Loucy (cell line): ENCODE data around the gene SLC1A1.
"Not testable (repeated sequence)": the region's sequence is repeated elsewhere in the genome, so short reads cannot be mapped to it uniquely, and the experiment has no call there.

Experiments used
- H2AFZ ChIP-seq: fragments of 200-600 bp; sonication (generic); 2 replicates; pipeline ENCODE4 v1.6.0; 2016; ENCODE audit warnings: antibody characterized with exemption, mild to moderate bottlenecking, low read length, moderate library complexity
- H3F3A ChIP-seq: fragments of 200-600 bp; 2 replicates; pipeline ENCODE4 v1.6.0; 2016; ENCODE audit warnings: antibody characterized with exemption, low read depth, mild to moderate bottlenecking
- H3K27me3 ChIP-seq: fragments of 200-600 bp; sonication (generic); 2 replicates; pipeline ENCODE4 v1.6.1; 2014; ENCODE audit warnings: low read length, mild to moderate bottlenecking; ENCODE audit not compliant: insufficient read depth, poor library complexity, severe bottlenecking
- H3K36me3 ChIP-seq: fragments of 200-600 bp; sonication (generic); 2 replicates; pipeline ENCODE4 v1.6.1; 2016; ENCODE audit warnings: low read length; ENCODE audit not compliant: insufficient read depth
- H3K4me1 ChIP-seq: fragments of 200-600 bp; sonication (generic); 2 replicates; pipeline ENCODE4 v1.5.1; 2014; ENCODE audit warnings: low read length, mild to moderate bottlenecking; ENCODE audit not compliant: insufficient read depth, poor library complexity, severe bottlenecking
- H3K4me2 ChIP-seq: fragments of 200-600 bp; sonication (generic); 2 replicates; pipeline ENCODE4 v1.6.0; 2014; ENCODE audit warnings: antibody characterized with exemption, low read length, low read depth, mild to moderate bottlenecking; ENCODE audit not compliant: poor library complexity, severe bottlenecking
- H3K4me3 ChIP-seq: fragments of 200-600 bp; sonication (generic); 2 replicates; pipeline ENCODE4 v1.5.1; 2014; ENCODE audit warnings: low read length, mild to moderate bottlenecking, mixed read lengths; ENCODE audit not compliant: poor library complexity, severe bottlenecking
- H3K79me2 ChIP-seq: fragments of 200-600 bp; sonication (generic); 2 replicates; pipeline ENCODE4 v1.6.1; 2014; ENCODE audit warnings: low read length; ENCODE audit not compliant: insufficient read depth
- H3K9ac ChIP-seq: fragments of 200-600 bp; sonication (generic); 2 replicates; pipeline ENCODE4 v1.6.0; 2014; ENCODE audit warnings: mild to moderate bottlenecking, low read depth, low read length, moderate library complexity; ENCODE audit not compliant: poor library complexity, severe bottlenecking
- H3K9me2 ChIP-seq: fragments of 200-600 bp; sonication (generic); replicated peaks from 2 replicates; pipeline ENCODE4 v1.6.1; 2016; ENCODE audit warnings: low read depth, low read length, mixed read lengths
- H3K9me3 ChIP-seq: fragments of 200-600 bp; sonication (generic); 2 replicates; pipeline ENCODE4 v1.6.1; 2014; ENCODE audit warnings: mild to moderate bottlenecking, antibody characterized with exemption, low read length, low read depth; ENCODE audit not compliant: insufficient read depth
- H4K20me1 ChIP-seq: fragments of 200-600 bp; sonication (generic); 2 replicates; pipeline ENCODE4 v1.6.0; 2014; ENCODE audit warnings: antibody characterized with exemption, low read length, mild to moderate bottlenecking; ENCODE audit not compliant: insufficient read depth, poor library complexity, severe bottlenecking
- CTCF ChIP-seq: fragments of 200-600 bp; sonication (generic); conservative IDR thresholded peaks from 2 replicates; pipeline ENCODE4 v1.5.1; 2014; ENCODE audit warnings: mild to moderate bottlenecking, antibody characterized with exemption, low read length
- EZH2phosphoT487 ChIP-seq: fragments of 200-600 bp; IDR thresholded peaks from 2 replicates; pipeline ENCODE4 v1.6.1; 2018; ENCODE audit warnings: antibody characterized with exemption, mild to moderate bottlenecking, moderate library complexity, borderline replicate concordance

SLC1A1 gene

GRCh38 chr9:4540425-4540824, 50.2 kb downstream of the SLC1A1 start:
- Histone ChIP-seq H3K79me2 (no peaks in the 10 kb centered on the region), H3F3A (no peaks in the 10 kb centered on the region), H3K4me3 (no peak overlapping the region), H2AFZ (no peak overlapping the region), H3K27me3 (peaks cover 4% of the 10 kb centered on the region), H4K20me1 (no peaks in the 10 kb centered on the region), H3K9me2 (no peaks in the 10 kb centered on the region), H3K4me2 (no peak overlapping the region), H3K4me1 (no peaks in the 10 kb centered on the region), H3K9ac (no peak overlapping the region), H3K36me3 (no peaks in the 10 kb centered on the region), H3K9me3 (no peaks in the 10 kb centered on the region)
- TF ChIP-seq EZH2phosphoT487 (no peak), CTCF (no peak)

GRCh38 chr9:4541281-4541680, 51.0 kb downstream of the SLC1A1 start:
- no peak for TF ChIP-seq CTCF
- TF ChIP-seq EZH2phosphoT487 = no peak
- H3K36me3 ChIP-seq = no peaks in the 10 kb centered on the region
- H4K20me1 ChIP-seq = no peaks in the 10 kb centered on the region
- no peaks in the 10 kb centered on the region for H3K9me3 ChIP-seq
- no peak overlapping the region for H3K4me3 ChIP-seq
- no peaks in the 10 kb centered on the region for H3K9me2 ChIP-seq
- H2AFZ ChIP-seq = no peak overlapping the region
- no peak overlapping the region for H3K4me2 ChIP-seq
- no peaks in the 10 kb centered on the region for H3K79me2 ChIP-seq
- H3K4me1 ChIP-seq = no peaks in the 10 kb centered on the region
- no peaks in the 10 kb centered on the region for H3F3A ChIP-seq
- H3K9ac ChIP-seq = no peak overlapping the region
- peaks cover 4% of the 10 kb centered on the region for H3K27me3 ChIP-seq

- H3K36me3 ChIP-seq = no peaks in the 10 kb centered on the region
- H2AFZ ChIP-seq = no peak overlapping the region
- H3K9me3 ChIP-seq = no peaks in the 10 kb centered on the region
- no peak overlapping the region for H3K9ac ChIP-seq
- TF ChIP-seq CTCF (no peak), EZH2phosphoT487 (no peak)
- peaks cover 4% of the 10 kb centered on the region for H3K27me3 ChIP-seq
- no peak overlapping the region for H3K4me3 ChIP-seq
- H3K79me2 ChIP-seq = no peaks in the 10 kb centered on the region
- H3K4me2 ChIP-seq = no peak overlapping the region
- H3K9me2 ChIP-seq = no peaks in the 10 kb centered on the region
- H4K20me1 ChIP-seq = no peaks in the 10 kb centered on the region
- no peaks in the 10 kb centered on the region for H3F3A ChIP-seq
- H3K4me1 ChIP-seq = no peaks in the 10 kb centered on the region
Measured at GRCh38 chr9:4541856-4542255, 51.6 kb downstream of the SLC1A1 start.

- not testable (repeated sequence) for H2AFZ ChIP-seq, H4K20me1 ChIP-seq
Measured at GRCh38 chr9:4544714-4545113, 54.4 kb downstream of the SLC1A1 start.

More at GRCh38 chr9:4544714-4545113, 54.4 kb downstream of the SLC1A1 start:
- not testable (repeated sequence) for H3K4me2 ChIP-seq, H3K27me3 ChIP-seq, H3K79me2 ChIP-seq, H3K36me3 ChIP-seq, H3K9ac ChIP-seq, H3F3A ChIP-seq, H3K4me3 ChIP-seq, H3K9me2 ChIP-seq, H3K4me1 ChIP-seq, H3K9me3 ChIP-seq
